Kidney (tissue), 14 donors: Measurements from ENCODE around the gene TRAFD1. TPM values are rescaled to one million over a fixed set of nuclear protein-coding genes. Genes with fewer than 3 reads are reported as not detected.
A peak's percentile ranks its signal among the peaks of the same experiment; 100 is the strongest.

Experiments used
- DNase-seq, 5 donors: peaks; one replicate each; pipeline ENCODE4 v3.0.0-alpha.2; 2013 to 2020
- FAIRE-seq: peaks from 2 replicates; lab custom pipeline; 2012; peaks lifted over from hg19 to GRCh38; lab: Jason Lieb, UNC
- H3K27ac ChIP-seq, 2 donors: one replicate each; pipeline ENCODE4 v1.7.0; 2013; ENCODE audit warnings: low read depth in 2 of 2, low read length in 2 of 2, inconsistent platforms in 1 of 2
- H3K27me3 ChIP-seq: one replicate; pipeline ENCODE4 v1.7.1; 2013; ENCODE audit warnings: low read length, inconsistent platforms; ENCODE audit not compliant: control insufficient read depth, insufficient read depth
- H3K36me3 ChIP-seq, 3 donors: one replicate each; pipeline versions ENCODE4 v1.7.0 to v1.7.1; 2013; ENCODE audit warnings: low read length in 3 of 3, control low read depth in 1 of 3, inconsistent platforms in 1 of 3; ENCODE audit not compliant: insufficient read depth in 3 of 3, control insufficient read depth in 2 of 3
- H3K4me1 ChIP-seq, 3 donors: one replicate each; pipeline versions ENCODE4 v1.7.0 to v1.7.1; 2013; ENCODE audit warnings: low read length in 3 of 3, inconsistent platforms in 1 of 3, low read depth in 1 of 3; ENCODE audit not compliant: control insufficient read depth in 2 of 3, insufficient read depth in 2 of 3
- H3K4me3 ChIP-seq, 3 donors: one replicate each; pipeline versions ENCODE4 v1.7.0 to v1.8.1; 2013; ENCODE audit warnings: low read length in 3 of 3, control low read depth in 1 of 3, inconsistent platforms in 1 of 3
- H3K9ac ChIP-seq, 3 donors: one replicate each; pipeline versions ENCODE4 v1.7.0 to v1.7.1; 2013; ENCODE audit warnings: low read length in 3 of 3, control low read depth in 1 of 3, inconsistent platforms in 1 of 3
- H3K9me3 ChIP-seq, 3 donors: one replicate each; pipeline versions ENCODE4 v1.7.0 to v1.7.1; 2013; ENCODE audit warnings: low read length in 3 of 3, control low read depth in 1 of 3, inconsistent platforms in 1 of 3; ENCODE audit not compliant: control insufficient read depth in 2 of 3, insufficient read depth in 1 of 3
- intact Hi-C: fragments of 100-400 bp; cut with DNase I; formaldehyde crosslinking; loops from one replicate; pipeline ENCODE4 v1.11.1; 2022
- polyA plus RNA-seq: library from polyadenylated mRNA; stranded (reverse); fragments of 350-450 nt; fragmentation: Illumina TruSeq; extraction: RNeasy Lipid Tissue Mini Kit (QIAGEN cat#74804); gene quantifications from one replicate; pipeline ENCODE4 v1.2.3, GENCODE V29; 2014; ENCODE audit warnings: low read depth, low replicate concordance; ENCODE audit not compliant: insufficient read depth
- total RNA-seq: library from RNA; stranded (reverse); fragmentation: NEBNext Ultra II Directional; extraction: Animal tissue kit (Norgen Biotek cat#: 25700); gene quantifications from one replicate; pipeline ENCODE4 v1.2.1, GENCODE V29; 2021
- TF ChIP-seq, protein P1 (sequence below): IDR thresholded peaks from 3 replicates; pipeline ENCODE4 v1.5.1; 2012; ENCODE audit warnings: mild to moderate bottlenecking, moderate library complexity, borderline replicate concordance; ENCODE audit not compliant: insufficient read depth; ENCODE audit errors: extremely low read depth
- donor health status: control.
- donor health status: control.
- donor health status: control.
- donor health status: control.
- donor health status: control.
- donor health status: DM: yes; HTN: yes; CAD: no.
- donor health status: Normal renal cell carcinoma (clear cell type).

The TRAFD1 gene
- total and polyA plus RNA-seq, 2 donors from 2014 or later: 16.4 to 27.1 TPM

DNA sequence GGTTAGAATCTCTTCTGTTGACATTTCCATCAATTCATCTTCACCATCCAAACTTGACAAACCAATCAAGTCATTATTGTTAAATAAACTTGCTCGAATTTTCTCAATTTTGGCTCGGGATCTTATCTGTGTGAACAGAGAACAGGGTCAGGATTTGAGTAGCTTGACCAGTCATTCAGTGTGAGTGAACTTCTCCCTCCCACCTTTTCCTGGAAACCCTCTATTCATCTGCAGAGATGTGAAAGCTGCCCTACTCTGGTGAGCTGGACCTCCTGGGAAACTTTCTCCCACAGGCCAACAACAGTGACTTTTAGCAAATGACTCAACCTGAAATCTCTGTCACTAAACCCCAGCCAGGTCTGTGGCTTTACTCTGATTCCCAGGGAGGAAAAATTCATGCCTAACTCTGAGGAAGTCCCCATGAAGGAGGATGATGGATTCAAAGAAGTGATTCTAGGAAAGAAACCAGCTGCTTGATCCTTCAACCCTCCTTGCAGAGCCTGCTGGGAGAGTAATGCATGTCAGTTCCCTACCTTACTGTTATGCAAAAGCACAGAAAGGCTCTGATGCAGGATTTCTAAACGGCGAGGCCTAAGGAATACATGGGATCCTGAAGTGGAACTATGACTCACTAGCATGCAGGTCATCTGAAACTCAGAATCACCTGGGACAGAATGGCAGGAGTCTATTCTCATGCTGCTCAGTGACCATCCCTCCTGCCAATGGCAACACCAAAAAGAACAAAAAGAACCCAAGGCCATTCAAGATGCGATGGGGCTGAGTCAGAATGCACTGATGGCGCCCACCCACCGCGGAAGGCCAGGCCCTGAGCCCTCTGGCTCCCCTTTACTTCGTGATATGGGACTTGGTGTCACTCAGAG, 58.0 kb downstream of the TRAFD1 start:
- FAIRE-seq (no peak), DNase-seq (no peak)
- Histone ChIP-seq H3K9ac (no peak overlapping the region), H3K4me3 (no peak overlapping the region), H3K27ac (no peak overlapping the region), H3K27me3 (no peaks in the 10 kb centered on the region), H3K36me3 (peaks cover 0 to 18% (median 17%) of the 10 kb centered on the region in 3 donors), H3K4me1 (no peaks in the 10 kb centered on the region), H3K9me3 (no peaks in the 10 kb centered on the region)
- intact Hi-C loops: no loop called here
- TF ChIP-seq, protein P1, sequence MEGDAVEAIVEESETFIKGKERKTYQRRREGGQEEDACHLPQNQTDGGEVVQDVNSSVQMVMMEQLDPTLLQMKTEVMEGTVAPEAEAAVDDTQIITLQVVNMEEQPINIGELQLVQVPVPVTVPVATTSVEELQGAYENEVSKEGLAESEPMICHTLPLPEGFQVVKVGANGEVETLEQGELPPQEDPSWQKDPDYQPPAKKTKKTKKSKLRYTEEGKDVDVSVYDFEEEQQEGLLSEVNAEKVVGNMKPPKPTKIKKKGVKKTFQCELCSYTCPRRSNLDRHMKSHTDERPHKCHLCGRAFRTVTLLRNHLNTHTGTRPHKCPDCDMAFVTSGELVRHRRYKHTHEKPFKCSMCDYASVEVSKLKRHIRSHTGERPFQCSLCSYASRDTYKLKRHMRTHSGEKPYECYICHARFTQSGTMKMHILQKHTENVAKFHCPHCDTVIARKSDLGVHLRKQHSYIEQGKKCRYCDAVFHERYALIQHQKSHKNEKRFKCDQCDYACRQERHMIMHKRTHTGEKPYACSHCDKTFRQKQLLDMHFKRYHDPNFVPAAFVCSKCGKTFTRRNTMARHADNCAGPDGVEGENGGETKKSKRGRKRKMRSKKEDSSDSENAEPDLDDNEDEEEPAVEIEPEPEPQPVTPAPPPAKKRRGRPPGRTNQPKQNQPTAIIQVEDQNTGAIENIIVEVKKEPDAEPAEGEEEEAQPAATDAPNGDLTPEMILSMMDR: no peak

DNA sequence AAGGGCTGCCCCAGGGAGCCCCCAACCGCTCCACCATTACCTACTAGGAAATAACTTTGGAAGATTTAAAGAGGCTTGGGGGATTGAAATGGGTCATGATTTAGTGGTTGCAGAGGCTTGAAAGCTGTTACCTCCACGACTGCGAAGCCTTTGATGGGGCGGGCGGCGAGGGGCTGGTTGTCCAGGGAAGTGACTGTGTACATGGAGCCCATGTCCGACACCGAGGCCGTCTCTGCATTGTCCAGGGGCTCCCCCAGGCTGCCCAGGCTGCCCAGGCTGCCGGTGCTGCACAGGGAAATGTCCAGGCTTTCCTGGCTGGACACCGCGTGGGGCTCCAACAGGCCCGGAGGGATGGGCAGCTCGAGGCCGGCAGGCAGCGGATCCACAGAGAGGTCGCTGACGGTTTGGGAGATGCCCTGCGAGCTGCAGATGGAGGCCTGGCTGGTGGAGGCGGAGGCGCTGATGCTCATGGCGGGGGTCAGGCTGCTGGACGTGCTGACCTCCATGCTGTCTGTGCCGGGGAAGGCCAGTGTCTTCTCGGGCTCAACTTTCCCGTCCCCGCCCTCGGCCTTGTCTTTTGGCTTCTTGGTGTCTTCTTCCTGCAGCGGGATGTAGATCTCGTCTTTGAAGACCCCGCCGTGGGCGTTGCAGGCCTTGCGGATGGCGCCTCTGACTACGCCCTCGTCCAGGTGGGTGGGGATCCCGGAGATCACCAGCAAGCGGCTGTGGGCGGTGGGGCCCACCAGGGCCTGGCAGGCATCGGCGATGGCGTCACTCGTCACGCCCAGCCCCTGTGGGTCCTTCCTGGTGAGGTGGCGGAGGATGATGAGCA, 58.9 kb downstream of the TRAFD1 start:
- FAIRE-seq: no peak
- DNase-seq: peak in 1 of 5 donors; percentile 72

DNA sequence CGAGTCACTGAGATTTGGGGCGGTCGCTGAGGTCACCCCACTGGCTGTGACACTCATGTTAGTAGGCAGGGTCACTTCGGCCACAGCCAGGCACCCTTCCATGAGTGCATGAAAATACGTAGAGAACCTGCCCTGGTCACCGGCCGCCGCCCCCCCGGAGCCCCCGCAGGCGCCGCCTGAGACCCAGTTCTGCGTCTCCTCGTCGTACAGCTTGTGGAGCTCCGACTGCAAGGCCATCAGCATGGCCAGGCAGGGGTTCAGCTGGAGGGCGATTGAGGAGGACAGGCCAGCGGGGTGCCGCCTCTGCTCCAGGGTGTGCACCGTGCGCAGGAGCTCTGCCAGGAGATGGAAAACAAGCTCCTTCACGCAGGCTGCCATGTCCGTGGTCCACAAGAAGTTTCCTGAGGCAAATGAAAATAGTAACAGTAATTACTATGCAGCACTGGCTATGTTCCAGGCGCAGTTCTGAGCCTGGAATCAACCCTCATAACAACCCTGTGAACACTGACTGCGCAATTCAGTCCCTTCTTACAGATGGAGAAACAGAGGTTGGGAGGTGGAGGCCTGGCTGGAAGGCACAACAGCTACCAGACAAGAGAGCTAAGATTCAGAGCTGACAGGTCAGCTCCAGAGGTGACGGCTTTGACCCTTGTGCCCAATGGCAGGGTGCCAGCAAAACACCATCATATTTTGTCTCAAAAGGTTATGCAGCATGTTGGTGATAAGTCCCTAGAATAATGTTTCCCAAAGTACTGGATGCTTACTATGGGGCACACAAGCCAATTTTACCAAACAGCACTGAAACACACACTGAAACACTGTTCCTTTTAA, 59.9 kb downstream of the TRAFD1 start:
- Histone ChIP-seq H3K4me3 (no peak overlapping the region), H3K9me3 (no peaks in the 10 kb centered on the region), H3K27ac (no peak overlapping the region), H3K9ac (no peak overlapping the region), H3K36me3 (peaks cover 0 to 12% (median 9%) of the 10 kb centered on the region in 3 donors), H3K27me3 (no peaks in the 10 kb centered on the region), H3K4me1 (no peaks in the 10 kb centered on the region)
- intact Hi-C loops: no loop called here
- DNase-seq: no peak
- FAIRE-seq: no peak
- TF ChIP-seq, protein P1: no peak

More for the DNA sequence above, 58.9 kb downstream of the TRAFD1 start:
- no peak overlapping the region for H3K27ac ChIP-seq
- no peaks in the 10 kb centered on the region for H3K4me1 ChIP-seq
- TF ChIP-seq, protein P1: no peak
- H3K9ac ChIP-seq: no peak overlapping the region
- H3K27me3 ChIP-seq: no peaks in the 10 kb centered on the region
- no peak overlapping the region for H3K4me3 ChIP-seq
- peaks cover 0 to 14% (median 12%) of the 10 kb centered on the region in 3 donors for H3K36me3 ChIP-seq
- intact Hi-C loops: no loop called here
- no peaks in the 10 kb centered on the region for H3K9me3 ChIP-seq
